Upper lobe of right lung (tissue), 1 donor: ENCODE measurements around the gene RAB2B. TPM values are rescaled to one million over a fixed set of nuclear protein-coding genes. Genes with fewer than 3 reads are reported as not detected.
"Not testable (repeated sequence)": the region's sequence is repeated elsewhere in the genome, so short reads cannot be mapped to it uniquely, and the experiment has no call there.

Experiments
- ATAC-seq: fragments of 200-7000 bp; cut with Tn5 transposase; one replicate; pipeline ENCODE4 v1.9.1; 2020; ENCODE audit warnings: mild to moderate bottlenecking, moderate library complexity
- DNase-seq: peaks from one replicate; pipeline ENCODE4 v3.0.0-alpha.2; 2020
- H3K27ac ChIP-seq: fragments of 200-600 bp; one replicate; pipeline ENCODE4 v1.8.0; 2022
- H3K27me3 ChIP-seq: fragments of 200-600 bp; one replicate; pipeline ENCODE4 v1.8.0; 2022; ENCODE audit warnings: mild to moderate bottlenecking
- H3K36me3 ChIP-seq: fragments of 200-600 bp; one replicate; pipeline ENCODE4 v1.8.0; 2022
- H3K4me1 ChIP-seq: fragments of 200-600 bp; one replicate; pipeline ENCODE4 v1.8.0; 2022
- H3K4me3 ChIP-seq: fragments of 200-600 bp; one replicate; pipeline ENCODE4 v1.8.0; 2022; ENCODE audit warnings: mild to moderate bottlenecking
- H3K9me3 ChIP-seq: fragments of 200-600 bp; one replicate; pipeline ENCODE4 v1.8.0; 2022
- CTCF ChIP-seq: fragments of 200-600 bp; IDR thresholded peaks from one replicate; pipeline ENCODE4 v1.8.0; 2022; ENCODE audit warnings: antibody characterized with exemption
- intact Hi-C: fragments of 100-400 bp; cut with DNase I; formaldehyde crosslinking; loops from one replicate; pipeline ENCODE4 v1.11.0; 2022
- total RNA-seq: library from RNA; stranded (reverse); fragmentation: NEBNext Ultra II Directional; extraction: Animal tissue kit (Norgen Biotek cat#: 25700); gene quantifications from one replicate; pipeline ENCODE4 v1.2.1, GENCODE V29; 2021
- donor health status: DM: no; HTN: yes; CAD: no; lungs with severe emphysema.

The RAB2B gene
- total RNA-seq, 1 donor from 2014 or later: 36.9 TPM

GRCh38 chr14:21449899-21450216 lies 26.9 kb downstream of the RAB2B start:
- no peak for ATAC-seq
- intact Hi-C loops: no loop called here
- no peak overlapping the region for H3K27ac ChIP-seq
- H3K27me3 ChIP-seq: no peaks in the 10 kb centered on the region
- H3K4me3 ChIP-seq: no peak overlapping the region
- H3K9me3 ChIP-seq: no peaks in the 10 kb centered on the region
- peaks cover 26% of the 10 kb centered on the region for H3K4me1 ChIP-seq
- no peak for DNase-seq
- peaks cover 13% of the 10 kb centered on the region for H3K36me3 ChIP-seq
- TF ChIP-seq CTCF: no peak

- H3K36me3 ChIP-seq, ATAC-seq, H3K27me3 ChIP-seq, H3K9me3 ChIP-seq, H3K27ac ChIP-seq, DNase-seq, H3K4me3 ChIP-seq, intact Hi-C loops: not testable (repeated sequence)
- peaks cover 14% of the 10 kb centered on the region for H3K4me1 ChIP-seq
Measured at GRCh38 chr14:21442657-21443056, 34.1 kb downstream of the RAB2B start.

GRCh38 chr14:21440859-21441258 lies 35.9 kb downstream of the RAB2B start:
- Histone ChIP-seq H3K4me1 (peaks cover 20% of the 10 kb centered on the region), H3K4me3 (no peak overlapping the region), H3K27ac (no peak overlapping the region), H3K27me3 (no peaks in the 10 kb centered on the region), H3K9me3 (no peaks in the 10 kb centered on the region), H3K36me3 (no peaks in the 10 kb centered on the region)
- ATAC-seq: peak; percentile 20
- intact Hi-C loops: no loop called here
- no peak for DNase-seq
- no peak for TF ChIP-seq CTCF

- no peak for TF ChIP-seq CTCF
- peak overlapping the region; percentile 93 for H3K27ac ChIP-seq
- ATAC-seq (peak; percentile 100), DNase-seq (peak; percentile 99)
- intact Hi-C loops: no loop called here
- peak overlapping the region; percentile 85 for H3K4me3 ChIP-seq
- no peaks in the 10 kb centered on the region for H3K27me3 ChIP-seq
- no peaks in the 10 kb centered on the region for H3K9me3 ChIP-seq
- no peaks in the 10 kb centered on the region for H3K36me3 ChIP-seq
- peaks cover 29% of the 10 kb centered on the region for H3K4me1 ChIP-seq
Measured at GRCh38 chr14:21437063-21437901, 39.5 kb downstream of the RAB2B start.

- no peak for DNase-seq
- intact Hi-C loops: no loop called here
Measured at GRCh38 chr14:21436567-21437062, 40.1 kb downstream of the RAB2B start.

More at GRCh38 chr14:21436567-21437062, 40.1 kb downstream of the RAB2B start:
- peak overlapping the region; percentile 93 for H3K27ac ChIP-seq
- H3K9me3 ChIP-seq: no peaks in the 10 kb centered on the region
- TF ChIP-seq CTCF: no peak
- ATAC-seq: no peak
- peaks cover 29% of the 10 kb centered on the region for H3K4me1 ChIP-seq
- H3K36me3 ChIP-seq: peaks cover 2% of the 10 kb centered on the region
- H3K27me3 ChIP-seq: no peaks in the 10 kb centered on the region
- peak overlapping the region; percentile 85 for H3K4me3 ChIP-seq
